Erythroblast (primary cell): ENCODE results near the gene CDK14.

ENCODE experiments used
- GATA1 ChIP-seq: IDR thresholded peaks from 2 replicates; pipeline ENCODE4 v1.6.1; 2011; ENCODE audit warnings: low read depth, mild to moderate bottlenecking, control low read depth, low read length, moderate library complexity
- POLR2A ChIP-seq: IDR thresholded peaks from 2 replicates; pipeline ENCODE4 v1.6.1; 2011; ENCODE audit warnings: mild to moderate bottlenecking, low read length

- TF ChIP-seq POLR2A (no peak), GATA1 (no peak)
Measured at GRCh38 chr7:90910136-90910535, 314.0 kb downstream of the CDK14 start.
